GM12878 (cell line): ENCODE measurements around the gene NT5M. TPM values are rescaled to one million over a fixed set of nuclear protein-coding genes. Genes with fewer than 3 reads are reported as not detected.

Experiments used
- ATAC-seq: fragments of 200-7000 bp; cut with Tn5 transposase; 3 replicates; pipeline ENCODE4 v1.9.1; 2020; ENCODE audit warnings: mild to moderate bottlenecking, moderate library complexity
- BruUV-seq: library from RNA; stranded (reverse); fragments of 400-500 nt; replicated peaks from 2 replicates; lab custom pipeline; 2021; lab: Mats Ljungman, UMichigan
- CTCF ChIA-PET: fragments of 300-600 bp; sonication (Branson Sonifier 250); formaldehyde crosslinking; extraction: SDS; loops from one replicate; lab custom pipeline; 2021; ENCODE audit warnings: inconsistent platforms; lab: Yijun Ruan, JAX
- POLR2A ChIA-PET: fragments of 350-600 bp; formaldehyde crosslinking; extraction: SDS; loops from one replicate; lab custom pipeline; 2021; ENCODE audit warnings: inconsistent platforms; lab: Charles Lee
- RAD21 ChIA-PET: fragments of 300-600 bp; sonication (Branson Sonifier 250); formaldehyde crosslinking; loops from one replicate; lab custom pipeline; 2023; ENCODE audit warnings: antibody characterized with exemption; ENCODE audit not compliant: unreplicated experiment; lab: Charles Lee
- SMC1A ChIA-PET: fragments of 300-600 bp; sonication (Branson Sonifier 250); formaldehyde crosslinking; loops from one replicate; lab custom pipeline; 2023; ENCODE audit not compliant: unreplicated experiment, uncharacterized antibody; lab: Charles Lee
- DNase-seq: peaks from one replicate; pipeline ENCODE4 v3.0.0-alpha.2; 2011; ENCODE audit warnings: low read depth, low spot score
- FAIRE-seq: peaks from 3 replicates; lab custom pipeline; 2011; peaks lifted over from hg19 to GRCh38; lab: Jason Lieb, UNC
- H2AFZ ChIP-seq: 2 replicates; pipeline ENCODE4 v1.6.0; 2011; ENCODE audit warnings: low read depth, low read length, control low read depth; ENCODE audit not compliant: control insufficient read depth
- H3K27ac ChIP-seq: 2 replicates; pipeline ENCODE4 v1.5.1; 2011; ENCODE audit warnings: control low read depth; ENCODE audit not compliant: control insufficient read depth, insufficient read depth
- H3K27me3 ChIP-seq, 2 experiments: replicated peaks in 1 of 2; 2 replicates each; pipeline versions ENCODE4 v1.6.0 to v1.6.1; 2011; ENCODE audit warnings: low read length in 1 of 2; ENCODE audit not compliant: control insufficient read depth in 2 of 2, insufficient read depth in 2 of 2
- H3K36me3 ChIP-seq, 2 experiments: 2 replicates each; pipeline ENCODE4 v1.5.1; 2011; ENCODE audit warnings: low read length in 1 of 2; ENCODE audit not compliant: control insufficient read depth in 2 of 2, insufficient read depth in 2 of 2
- H3K4me1 ChIP-seq: 2 replicates; pipeline ENCODE4 v1.6.1; 2011; ENCODE audit warnings: mild to moderate bottlenecking, low read length, moderate library complexity, mixed read lengths; ENCODE audit not compliant: control insufficient read depth, insufficient read depth
- H3K4me2 ChIP-seq: 2 replicates; pipeline ENCODE4 v1.6.0; 2011; ENCODE audit warnings: control low read depth; ENCODE audit not compliant: control insufficient read depth, insufficient read depth
- H3K4me3 ChIP-seq: fragments of 200-600 bp; sonication (generic); 2 replicates; pipeline ENCODE4 v1.5.1; 2016
- H3K79me2 ChIP-seq: 2 replicates; pipeline ENCODE4 v1.6.0; 2011; ENCODE audit warnings: low read length; ENCODE audit not compliant: control insufficient read depth, insufficient read depth
- H3K9ac ChIP-seq: 2 replicates; pipeline ENCODE4 v1.8.0; 2011; ENCODE audit warnings: low read length, control low read depth, mixed read lengths; ENCODE audit not compliant: control insufficient read depth, insufficient read depth
- H3K9me3 ChIP-seq: replicated peaks from 3 replicates; pipeline ENCODE4 v1.5.1; 2011; ENCODE audit warnings: mild to moderate bottlenecking, low read length; ENCODE audit not compliant: control insufficient read depth, insufficient read depth
- H4K20me1 ChIP-seq: 2 replicates; pipeline ENCODE4 v1.6.0; 2011; ENCODE audit not compliant: control insufficient read depth, insufficient read depth
- ASH2L ChIP-seq: fragments of 300-600, 200-600 bp; sonication (generic); IDR thresholded peaks from 2 replicates; pipeline ENCODE4 v1.6.1; 2017; ENCODE audit warnings: low read depth, mild to moderate bottlenecking, borderline replicate concordance
- BCL11A ChIP-seq: IDR thresholded peaks from 2 replicates; pipeline ENCODE4 v1.6.1; 2011; ENCODE audit warnings: low read depth, low read length
- BMI1 ChIP-seq: fragments of 450-650 bp; IDR thresholded peaks from 2 replicates; pipeline ENCODE4 v1.6.1; 2016; ENCODE audit warnings: mild to moderate bottlenecking, moderate library complexity, borderline replicate concordance
- CEBPZ ChIP-seq: fragments of 150-350 bp; IDR thresholded peaks from 2 replicates; pipeline ENCODE4 v1.6.1; 2016; ENCODE audit warnings: low read depth, low read length
- CREB1 ChIP-seq: IDR thresholded peaks from 2 replicates; pipeline ENCODE4 v1.6.1; 2012; ENCODE audit warnings: low read depth, mild to moderate bottlenecking, inconsistent platforms
- MYC ChIP-seq: IDR thresholded peaks from 2 replicates; pipeline ENCODE4 v1.6.1; 2011; ENCODE audit warnings: mild to moderate bottlenecking, low read length, moderate library complexity, inconsistent platforms; ENCODE audit not compliant: insufficient read depth, insufficient replicate concordance, insufficient read length, severe bottlenecking
- NBN ChIP-seq: fragments of 450-650 bp; IDR thresholded peaks from 2 replicates; pipeline ENCODE4 v1.6.1; 2016
- POU2F2 ChIP-seq: IDR thresholded peaks from 3 replicates; pipeline ENCODE4 v1.6.1; 2011; ENCODE audit warnings: low read depth, mild to moderate bottlenecking, low read length, borderline replicate concordance
- SPI1 ChIP-seq: IDR thresholded peaks from 2 replicates; pipeline ENCODE4 v1.6.1; 2011; ENCODE audit warnings: low read depth, mild to moderate bottlenecking, low read length, moderate library complexity, borderline replicate concordance; ENCODE audit not compliant: insufficient read depth
- STAT1 ChIP-seq: fragments of 450-650 bp; conservative IDR thresholded peaks from 2 replicates; pipeline ENCODE4 v1.6.1; 2014; ENCODE audit warnings: antibody characterized with exemption, mild to moderate bottlenecking
- TBL1XR1 ChIP-seq: IDR thresholded peaks from 2 replicates; pipeline ENCODE4 v1.6.1; 2012; ENCODE audit warnings: low read depth, low read length, improper control_type of control experiment
- USF1 ChIP-seq: IDR thresholded peaks from 2 replicates; pipeline ENCODE4 v1.6.1; 2011; ENCODE audit warnings: borderline replicate concordance, low read depth, mild to moderate bottlenecking, moderate library complexity, mixed read lengths, low read length; ENCODE audit not compliant: insufficient read depth; ENCODE audit errors: extremely low read length
- WGBS: methylation state at CpG from one replicate; pipeline ENCODE4 v1.1.6; 2016; ENCODE audit warnings: low lambda C conversion rate; ENCODE audit not compliant: insufficient replicate concordance, insufficient coverage; ENCODE audit errors: missing lambda C conversion rate; 5-methylcytosine and 5-hydroxymethylcytosine counted together
- in situ Hi-C: fragments of 300-500 bp; cut with MboI; formaldehyde crosslinking; loops from 9 replicates; pipeline ENCODE4 v1.14.3; 2018; ENCODE audit warnings: mixed read lengths
- intact Hi-C: fragments of 100-400 bp; cut with micrococcal nuclease; formaldehyde crosslinking; loops from one replicate; pipeline ENCODE4 v1.14.2; 2022; ENCODE audit not compliant: unreplicated experiment
- polyA plus RNA-seq, 11 experiments: library from polyadenylated mRNA; depleted of rRNA in 4 of 11; unstranded in 6 of 11; stranded (reverse) in 5 of 11; fragments of >200 nt; fragmentation: Nextera tagmentation in 4 of 11; fragmentation: Illumina TruSeq in 1 of 11; extraction: Ambion mirVana in 4 of 11; extraction: Trizol in 1 of 11; gene quantifications; 1 replicate in 1 of 11; 2 replicates in 10 of 11; pipeline versions ENCODE4 v1.2.1 to v1.2.3, GENCODE V29; 2011 to 2016; ENCODE audit warnings: inconsistent platforms in 2 of 11, missing spikeins in 2 of 11, low read depth in 1 of 11
- total RNA-seq, 4 experiments: library from RNA; depleted of rRNA in 3 of 4; stranded (reverse); fragments of >200 nt in 3 of 4; fragmentation: Illumina TruSeq in 1 of 4; extraction: Trizol in 1 of 4; gene quantifications; 2 replicates each; pipeline versions ENCODE4 v1.2.1 to v1.2.3, GENCODE V29; 2013 to 2021

Gene NT5M
- total and polyA plus RNA-seq, 10 of the 15 experiments (the other 5 are each of a cell fraction or from before 2014, with no cell fraction given) = 0.18 to 14.1 (median 2.9) TPM

- SMC1A ChIA-PET = no interaction called here
- Histone ChIP-seq H4K20me1 (no peaks in the 10 kb centered on the region), H3K27ac (no peak overlapping the region), H3K4me2 (no peak overlapping the region), H3K9ac (no peak overlapping the region), H3K36me3 (no peaks in the 10 kb centered on the region), H2AFZ (no peak overlapping the region), H3K27me3 (no peaks in the 10 kb centered on the region)
- no TSS peak for BruUV-seq
- FAIRE-seq (no peak), ATAC-seq (no peak), DNase-seq (no peak)
- RAD21 ChIA-PET = interaction anchor here (1.0 to 2.8 kb wide), 2 partner anchors 172 to 247 kb away, joined by 3 to 11 read pairs; no protein-coding TSS in a partner anchor
- in situ Hi-C loops = no loop called here
- TF ChIP-seq USF1 (no peak), SPI1 (no peak)
- TF ChIP-seq, all 136 proteins: peak for 0
- no peaks in the 10 kb centered on the region for H3K79me2 ChIP-seq
- ChIA-PET POLR2A (no interaction called here), CTCF (interaction anchor here (3.2 to 3.3 kb wide), 2 partner anchors 35 to 315 kb away, joined by 13 to 21 read pairs; no protein-coding TSS in a partner anchor)
- H3K9me3 ChIP-seq = no peaks in the 10 kb centered on the region
- H3K4me3 ChIP-seq = no peak overlapping the region
- intact Hi-C loops = loop anchor here (5.0 kb wide), 1 partner anchor 37 kb away; no protein-coding TSS in a partner anchor
- no peaks in the 10 kb centered on the region for H3K4me1 ChIP-seq
- WGBS = 78% methylated on average over 5 of the region's 5 CpGs
Observed at GRCh38 chr17:17314501-17315071, 11.4 kb downstream of the NT5M start.

GRCh38 chr17:17315142-17315821 lies 12.1 kb downstream of the NT5M start:
- FAIRE-seq (no peak), ATAC-seq (no peak), DNase-seq (no peak)
- ChIA-PET POLR2A (no interaction called here), SMC1A (no interaction called here), RAD21 (interaction anchor here (0.6 to 1.0 kb wide), 3 partner anchors 168 to 247 kb away, joined by 3 to 4 read pairs (median 3); no protein-coding TSS in a partner anchor), CTCF (no interaction called here)
- WGBS = 85% methylated on average over 4 of the region's 6 CpGs
- in situ Hi-C loops = no loop called here
- BruUV-seq = no TSS peak
- H3K27me3 ChIP-seq = no peaks in the 10 kb centered on the region
- no peaks in the 10 kb centered on the region for H4K20me1 ChIP-seq
- H3K4me2 ChIP-seq = no peak overlapping the region
- H3K4me1 ChIP-seq = no peaks in the 10 kb centered on the region
- intact Hi-C loops = no loop called here
- H3K4me3 ChIP-seq = no peak overlapping the region
- H3K36me3 ChIP-seq = no peaks in the 10 kb centered on the region
- H3K9ac ChIP-seq = no peak overlapping the region
- no peak overlapping the region for H2AFZ ChIP-seq
- H3K9me3 ChIP-seq = no peaks in the 10 kb centered on the region
- no peak overlapping the region for H3K27ac ChIP-seq
- no peaks in the 10 kb centered on the region for H3K79me2 ChIP-seq
- TF ChIP-seq TBL1XR1 = no peak
- no peak for TF ChIP-seq ASH2L
- TF ChIP-seq BMI1 = no peak
- TF ChIP-seq NBN = no peak
- no peak for TF ChIP-seq BCL11A
- TF ChIP-seq STAT1 = no peak
- TF ChIP-seq CEBPZ = no peak
- no peak for TF ChIP-seq CREB1
- no peak for TF ChIP-seq MYC
- TF ChIP-seq POU2F2 = no peak
